ENCODE measurements around the gene HS1BP3. TPM values are rescaled to one million over a fixed set of nuclear protein-coding genes. Genes with fewer than 3 reads are reported as not detected.

The HS1BP3 gene
- total and polyA plus RNA-seq, 2 of the 13 experiments (the other 11 are each of a cell fraction or from before 2014, with no cell fraction given): 15.2 to 22.0 TPM

DNA sequence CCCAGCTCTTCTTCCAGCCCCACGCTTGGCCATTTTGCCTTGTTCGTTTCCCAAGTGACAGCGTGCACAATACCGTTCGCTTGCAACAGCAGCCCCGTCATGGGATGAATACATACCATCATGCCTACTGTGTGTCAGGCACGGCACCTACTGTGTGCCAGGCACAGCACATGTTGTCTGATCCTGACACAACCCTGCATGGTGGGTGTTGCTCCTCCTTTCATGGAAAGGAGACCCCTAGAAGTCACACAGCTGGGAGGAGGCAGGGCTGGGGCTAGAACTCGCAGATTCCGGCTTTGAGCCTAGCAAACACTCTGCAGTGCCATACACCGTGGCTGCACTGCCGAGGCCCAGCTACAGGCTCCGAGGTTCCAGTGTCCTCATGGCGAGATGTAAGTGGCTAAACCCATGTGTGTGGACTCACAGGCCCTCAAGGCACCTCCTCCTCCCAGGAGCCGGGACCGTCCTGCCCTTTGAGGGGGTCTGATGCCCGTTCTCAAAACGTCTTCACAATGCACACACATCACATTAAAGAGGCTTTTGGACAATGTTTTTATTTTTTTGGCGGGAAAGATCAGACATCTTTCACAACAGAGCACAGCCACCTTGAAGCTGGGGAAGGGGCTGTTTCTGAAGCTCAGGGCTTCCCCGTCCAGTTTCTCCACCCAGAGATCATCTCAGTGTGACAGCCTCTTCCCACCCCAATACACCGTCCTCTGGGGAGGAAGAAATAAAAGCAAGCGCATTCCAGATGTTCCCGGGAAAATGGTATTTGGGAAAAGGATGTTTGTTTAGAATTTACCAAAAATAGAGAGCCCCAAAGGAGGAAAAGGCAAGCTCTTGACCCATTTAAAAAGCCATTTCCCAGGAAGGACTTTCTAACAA is 64.9 kb downstream of the HS1BP3 start (continued):
- TF ChIP-seq, protein P1, sequence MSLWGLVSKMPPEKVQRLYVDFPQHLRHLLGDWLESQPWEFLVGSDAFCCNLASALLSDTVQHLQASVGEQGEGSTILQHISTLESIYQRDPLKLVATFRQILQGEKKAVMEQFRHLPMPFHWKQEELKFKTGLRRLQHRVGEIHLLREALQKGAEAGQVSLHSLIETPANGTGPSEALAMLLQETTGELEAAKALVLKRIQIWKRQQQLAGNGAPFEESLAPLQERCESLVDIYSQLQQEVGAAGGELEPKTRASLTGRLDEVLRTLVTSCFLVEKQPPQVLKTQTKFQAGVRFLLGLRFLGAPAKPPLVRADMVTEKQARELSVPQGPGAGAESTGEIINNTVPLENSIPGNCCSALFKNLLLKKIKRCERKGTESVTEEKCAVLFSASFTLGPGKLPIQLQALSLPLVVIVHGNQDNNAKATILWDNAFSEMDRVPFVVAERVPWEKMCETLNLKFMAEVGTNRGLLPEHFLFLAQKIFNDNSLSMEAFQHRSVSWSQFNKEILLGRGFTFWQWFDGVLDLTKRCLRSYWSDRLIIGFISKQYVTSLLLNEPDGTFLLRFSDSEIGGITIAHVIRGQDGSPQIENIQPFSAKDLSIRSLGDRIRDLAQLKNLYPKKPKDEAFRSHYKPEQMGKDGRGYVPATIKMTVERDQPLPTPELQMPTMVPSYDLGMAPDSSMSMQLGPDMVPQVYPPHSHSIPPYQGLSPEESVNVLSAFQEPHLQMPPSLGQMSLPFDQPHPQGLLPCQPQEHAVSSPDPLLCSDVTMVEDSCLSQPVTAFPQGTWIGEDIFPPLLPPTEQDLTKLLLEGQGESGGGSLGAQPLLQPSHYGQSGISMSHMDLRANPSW (CRISPR knock-in tag; IDR thresholded peaks at IDR 0.05; ENCODE audit: borderline replicate concordance): no peak
- TF ChIP-seq ZBTB1 (CRISPR knock-in tag; IDR thresholded peaks at IDR 0.05; ENCODE audit: borderline replicate concordance): no peak
- TF ChIP-seq ZNF841 (CRISPR knock-in tag; IDR thresholded peaks at IDR 0.05; ENCODE audit: borderline replicate concordance): no peak
- TF ChIP-seq, protein P2, sequence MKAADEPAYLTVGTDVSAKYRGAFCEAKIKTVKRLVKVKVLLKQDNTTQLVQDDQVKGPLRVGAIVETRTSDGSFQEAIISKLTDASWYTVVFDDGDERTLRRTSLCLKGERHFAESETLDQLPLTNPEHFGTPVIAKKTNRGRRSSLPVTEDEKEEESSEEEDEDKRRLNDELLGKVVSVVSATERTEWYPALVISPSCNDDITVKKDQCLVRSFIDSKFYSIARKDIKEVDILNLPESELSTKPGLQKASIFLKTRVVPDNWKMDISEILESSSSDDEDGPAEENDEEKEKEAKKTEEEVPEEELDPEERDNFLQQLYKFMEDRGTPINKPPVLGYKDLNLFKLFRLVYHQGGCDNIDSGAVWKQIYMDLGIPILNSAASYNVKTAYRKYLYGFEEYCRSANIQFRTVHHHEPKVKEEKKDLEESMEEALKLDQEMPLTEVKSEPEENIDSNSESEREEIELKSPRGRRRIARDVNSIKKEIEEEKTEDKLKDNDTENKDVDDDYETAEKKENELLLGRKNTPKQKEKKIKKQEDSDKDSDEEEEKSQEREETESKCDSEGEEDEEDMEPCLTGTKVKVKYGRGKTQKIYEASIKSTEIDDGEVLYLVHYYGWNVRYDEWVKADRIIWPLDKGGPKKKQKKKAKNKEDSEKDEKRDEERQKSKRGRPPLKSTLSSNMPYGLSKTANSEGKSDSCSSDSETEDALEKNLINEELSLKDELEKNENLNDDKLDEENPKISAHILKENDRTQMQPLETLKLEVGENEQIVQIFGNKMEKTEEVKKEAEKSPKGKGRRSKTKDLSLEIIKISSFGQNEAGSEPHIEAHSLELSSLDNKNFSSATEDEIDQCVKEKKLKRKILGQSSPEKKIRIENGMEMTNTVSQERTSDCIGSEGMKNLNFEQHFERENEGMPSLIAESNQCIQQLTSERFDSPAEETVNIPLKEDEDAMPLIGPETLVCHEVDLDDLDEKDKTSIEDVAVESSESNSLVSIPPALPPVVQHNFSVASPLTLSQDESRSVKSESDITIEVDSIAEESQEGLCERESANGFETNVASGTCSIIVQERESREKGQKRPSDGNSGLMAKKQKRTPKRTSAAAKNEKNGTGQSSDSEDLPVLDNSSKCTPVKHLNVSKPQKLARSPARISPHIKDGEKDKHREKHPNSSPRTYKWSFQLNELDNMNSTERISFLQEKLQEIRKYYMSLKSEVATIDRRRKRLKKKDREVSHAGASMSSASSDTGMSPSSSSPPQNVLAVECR (CRISPR knock-in tag; IDR thresholded peaks at IDR 0.05; ENCODE audit: borderline replicate concordance): no peak
- TF ChIP-seq SMARCC2 (IDR thresholded peaks at IDR 0.05): no peak
- TF ChIP-seq ATRX (CRISPR knock-in tag; IDR thresholded peaks at IDR 0.05; ENCODE audit: borderline replicate concordance): no peak
- TF ChIP-seq, protein P3, sequence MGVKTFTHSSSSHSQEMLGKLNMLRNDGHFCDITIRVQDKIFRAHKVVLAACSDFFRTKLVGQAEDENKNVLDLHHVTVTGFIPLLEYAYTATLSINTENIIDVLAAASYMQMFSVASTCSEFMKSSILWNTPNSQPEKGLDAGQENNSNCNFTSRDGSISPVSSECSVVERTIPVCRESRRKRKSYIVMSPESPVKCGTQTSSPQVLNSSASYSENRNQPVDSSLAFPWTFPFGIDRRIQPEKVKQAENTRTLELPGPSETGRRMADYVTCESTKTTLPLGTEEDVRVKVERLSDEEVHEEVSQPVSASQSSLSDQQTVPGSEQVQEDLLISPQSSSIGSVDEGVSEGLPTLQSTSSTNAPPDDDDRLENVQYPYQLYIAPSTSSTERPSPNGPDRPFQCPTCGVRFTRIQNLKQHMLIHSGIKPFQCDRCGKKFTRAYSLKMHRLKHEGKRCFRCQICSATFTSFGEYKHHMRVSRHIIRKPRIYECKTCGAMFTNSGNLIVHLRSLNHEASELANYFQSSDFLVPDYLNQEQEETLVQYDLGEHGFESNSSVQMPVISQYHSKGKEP (CRISPR knock-in tag; IDR thresholded peaks at IDR 0.05): no peak
- TF ChIP-seq RBAK (CRISPR knock-in tag; IDR thresholded peaks at IDR 0.05): 0 out of 2 replicates have a peak, but pooled peaks have one; percentile 58
- TF ChIP-seq ZNF761 (CRISPR knock-in tag; conservative IDR thresholded peaks at IDR 0.05): no peak; the same call in 1 of the 2 replicates
- TF ChIP-seq, protein P4, sequence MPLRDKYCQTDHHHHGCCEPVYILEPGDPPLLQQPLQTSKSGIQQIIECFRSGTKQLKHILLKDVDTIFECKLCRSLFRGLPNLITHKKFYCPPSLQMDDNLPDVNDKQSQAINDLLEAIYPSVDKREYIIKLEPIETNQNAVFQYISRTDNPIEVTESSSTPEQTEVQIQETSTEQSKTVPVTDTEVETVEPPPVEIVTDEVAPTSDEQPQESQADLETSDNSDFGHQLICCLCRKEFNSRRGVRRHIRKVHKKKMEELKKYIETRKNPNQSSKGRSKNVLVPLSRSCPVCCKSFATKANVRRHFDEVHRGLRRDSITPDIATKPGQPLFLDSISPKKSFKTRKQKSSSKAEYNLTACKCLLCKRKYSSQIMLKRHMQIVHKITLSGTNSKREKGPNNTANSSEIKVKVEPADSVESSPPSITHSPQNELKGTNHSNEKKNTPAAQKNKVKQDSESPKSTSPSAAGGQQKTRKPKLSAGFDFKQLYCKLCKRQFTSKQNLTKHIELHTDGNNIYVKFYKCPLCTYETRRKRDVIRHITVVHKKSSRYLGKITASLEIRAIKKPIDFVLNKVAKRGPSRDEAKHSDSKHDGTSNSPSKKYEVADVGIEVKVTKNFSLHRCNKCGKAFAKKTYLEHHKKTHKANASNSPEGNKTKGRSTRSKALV (CRISPR knock-in tag; IDR thresholded peaks at IDR 0.05): no peak
- no peak for TF ChIP-seq HOXA7 (CRISPR knock-in tag; IDR thresholded peaks at IDR 0.05)
- no peak for TF ChIP-seq KDM5A (IDR thresholded peaks at IDR 0.05; ENCODE audit: borderline replicate concordance, low read length)
- TF ChIP-seq, protein P5, sequence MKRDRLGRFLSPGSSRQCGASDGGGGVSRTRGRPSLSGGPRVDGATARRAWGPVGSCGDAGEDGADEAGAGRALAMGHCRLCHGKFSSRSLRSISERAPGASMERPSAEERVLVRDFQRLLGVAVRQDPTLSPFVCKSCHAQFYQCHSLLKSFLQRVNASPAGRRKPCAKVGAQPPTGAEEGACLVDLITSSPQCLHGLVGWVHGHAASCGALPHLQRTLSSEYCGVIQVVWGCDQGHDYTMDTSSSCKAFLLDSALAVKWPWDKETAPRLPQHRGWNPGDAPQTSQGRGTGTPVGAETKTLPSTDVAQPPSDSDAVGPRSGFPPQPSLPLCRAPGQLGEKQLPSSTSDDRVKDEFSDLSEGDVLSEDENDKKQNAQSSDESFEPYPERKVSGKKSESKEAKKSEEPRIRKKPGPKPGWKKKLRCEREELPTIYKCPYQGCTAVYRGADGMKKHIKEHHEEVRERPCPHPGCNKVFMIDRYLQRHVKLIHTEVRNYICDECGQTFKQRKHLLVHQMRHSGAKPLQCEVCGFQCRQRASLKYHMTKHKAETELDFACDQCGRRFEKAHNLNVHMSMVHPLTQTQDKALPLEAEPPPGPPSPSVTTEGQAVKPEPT (CRISPR knock-in tag; IDR thresholded peaks at IDR 0.05; ENCODE audit: low read depth): 0 out of 2 replicates have a peak, but pooled peaks have one; percentile 49

All from HepG2 (cell line).